GM18505 (cell line): Measurements from ENCODE around the gene SPRY1.

Experiments
- ATAC-seq: cut with Tn5 transposase; IDR thresholded peaks from one replicate; pipeline ENCODE4 v1.9.1; 2021; ENCODE audit not compliant: unreplicated experiment
- POLR2A ChIP-seq: IDR thresholded peaks from 4 replicates; pipeline ENCODE4 v1.6.1; 2011; ENCODE audit warnings: borderline replicate concordance; ENCODE audit not compliant: insufficient read depth, insufficient read length; ENCODE audit errors: extremely low read depth

SPRY1 gene

DNA sequence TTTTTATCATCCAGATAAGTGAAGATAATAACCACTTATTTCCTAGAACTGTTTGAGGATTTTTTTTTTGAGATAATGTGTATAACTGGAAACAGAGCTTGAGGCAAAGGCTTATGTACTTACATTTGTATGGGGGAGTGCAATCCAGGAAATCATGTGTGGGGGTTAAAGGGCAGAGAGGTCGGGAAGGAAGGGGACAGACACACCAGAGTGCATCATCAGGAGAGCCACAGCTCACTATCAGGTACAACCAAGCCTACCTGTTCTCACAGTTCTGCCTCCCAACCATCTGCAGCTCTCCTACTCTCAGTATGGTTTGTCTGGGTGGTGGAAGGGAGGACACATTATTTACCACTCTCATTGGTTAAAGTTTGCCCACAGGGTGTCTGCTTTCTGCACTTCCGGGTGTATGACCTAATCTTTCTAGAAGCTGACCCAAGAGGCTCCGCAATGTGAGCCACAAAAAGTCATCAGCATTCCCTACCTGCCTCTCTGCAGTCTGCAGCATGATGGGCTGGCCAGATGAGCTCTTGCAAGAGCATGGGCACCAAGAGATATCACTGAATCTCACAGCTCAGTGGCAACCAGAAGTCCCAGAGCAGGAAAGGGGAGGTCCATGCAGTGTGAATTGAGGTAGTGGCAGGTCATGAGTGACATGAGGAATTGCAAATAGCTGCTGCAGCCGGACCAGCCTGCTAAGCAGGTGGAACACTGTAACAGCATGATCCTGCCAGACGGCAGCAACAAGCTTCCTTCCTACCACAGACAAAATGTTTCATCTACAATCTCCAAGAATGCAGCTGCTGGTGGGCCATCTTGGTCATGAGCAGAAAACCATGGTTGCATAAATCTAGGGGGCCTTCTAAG, 36.9 kb upstream of the SPRY1 start:
- no peak for ATAC-seq
- no peak for TF ChIP-seq POLR2A

DNA sequence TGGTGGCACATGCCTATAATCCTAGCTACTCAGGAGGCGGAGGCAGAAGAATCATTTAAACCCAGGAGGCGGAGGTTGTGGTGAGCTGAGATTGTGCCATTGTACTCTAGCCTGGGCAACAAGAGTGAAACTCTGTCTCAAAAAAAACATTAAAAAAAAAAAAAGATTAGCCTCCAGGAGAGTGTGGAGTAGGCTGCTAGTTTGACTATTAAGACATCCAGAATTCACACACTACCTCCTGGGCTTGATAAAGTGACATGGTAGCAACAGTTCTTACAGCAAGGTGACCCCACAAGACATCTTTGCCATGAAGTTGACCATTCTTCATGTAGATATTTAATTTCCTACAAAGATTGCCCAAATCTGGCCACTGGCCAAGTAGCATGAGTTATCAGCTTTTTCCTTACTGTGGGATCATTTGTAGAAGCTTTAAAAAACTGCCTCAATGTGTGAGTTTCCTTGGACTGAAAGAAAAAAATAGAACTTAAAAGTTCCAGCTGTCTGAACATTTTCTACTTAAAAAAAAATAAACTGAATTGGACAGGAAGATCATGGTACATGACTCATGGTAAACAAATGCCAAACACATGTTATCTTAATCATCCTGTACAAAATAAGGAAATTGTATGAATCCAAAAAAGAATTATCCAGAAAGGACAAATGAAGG, 35.3 kb upstream of the SPRY1 start:
- no peak for ATAC-seq

DNA sequence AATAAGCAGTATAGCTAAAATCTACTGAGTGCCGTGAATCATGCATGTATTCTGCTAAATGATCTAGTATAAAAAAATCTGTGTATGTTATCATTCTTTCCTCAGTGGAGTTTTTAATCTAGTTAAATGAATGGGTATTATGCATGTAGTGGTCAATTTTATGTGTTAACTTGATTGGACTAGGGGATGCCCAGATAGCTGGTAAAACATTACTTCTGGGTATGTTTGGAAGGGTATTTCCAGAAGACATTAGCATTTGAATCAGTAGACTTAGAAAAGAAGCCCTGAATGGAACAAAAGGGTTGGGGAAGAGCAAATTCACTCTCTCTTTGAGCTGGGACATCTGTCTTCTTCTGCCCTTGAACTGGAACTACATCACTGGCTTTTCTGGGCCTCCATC, 34.5 kb upstream of the SPRY1 start:
- no peak for ATAC-seq
- TF ChIP-seq POLR2A = no peak

More for the DNA sequence above, 35.3 kb upstream of the SPRY1 start:
- TF ChIP-seq POLR2A = no peak

DNA sequence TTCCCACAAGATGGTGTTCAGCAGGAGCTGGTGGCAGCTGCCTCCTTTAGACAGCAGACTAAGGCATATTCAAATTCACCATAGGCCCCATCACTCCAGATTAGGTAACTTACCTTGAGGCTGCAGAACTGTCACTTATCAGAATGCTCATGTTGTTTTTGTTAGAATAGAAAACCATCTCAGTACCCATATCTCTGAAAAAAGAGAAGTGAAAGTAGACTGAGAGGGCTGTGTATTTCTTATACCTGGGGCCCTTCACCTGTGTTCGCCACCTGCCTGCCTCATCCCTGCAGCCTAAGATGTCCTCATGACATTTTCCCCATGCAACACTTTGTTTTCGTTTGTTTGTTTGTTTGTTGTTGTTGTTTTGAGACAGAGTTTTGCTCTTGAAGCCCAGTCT, 32.9 kb upstream of the SPRY1 start:
- TF ChIP-seq POLR2A = no peak
- ATAC-seq = peak; percentile 97

DNA sequence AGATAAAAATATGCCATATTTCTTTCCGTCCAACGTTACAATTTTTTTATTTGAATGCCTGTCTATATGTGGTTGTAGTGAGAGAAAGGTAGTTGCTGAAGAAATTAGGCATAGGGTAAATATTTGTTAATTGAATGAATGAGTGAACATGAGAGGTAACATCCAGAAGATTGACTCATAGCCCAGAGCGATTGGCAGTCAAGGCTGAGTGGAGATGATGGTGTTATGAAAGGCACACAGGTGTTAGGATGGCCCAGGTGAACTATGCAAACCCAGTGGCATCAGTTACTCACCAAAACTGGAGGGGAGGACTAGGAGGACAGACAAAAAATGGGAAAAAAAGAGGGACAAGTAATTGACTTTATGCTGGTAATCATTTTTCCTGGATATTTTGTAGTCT, 31.7 kb upstream of the SPRY1 start:
- no peak for ATAC-seq
- no peak for TF ChIP-seq POLR2A

DNA sequence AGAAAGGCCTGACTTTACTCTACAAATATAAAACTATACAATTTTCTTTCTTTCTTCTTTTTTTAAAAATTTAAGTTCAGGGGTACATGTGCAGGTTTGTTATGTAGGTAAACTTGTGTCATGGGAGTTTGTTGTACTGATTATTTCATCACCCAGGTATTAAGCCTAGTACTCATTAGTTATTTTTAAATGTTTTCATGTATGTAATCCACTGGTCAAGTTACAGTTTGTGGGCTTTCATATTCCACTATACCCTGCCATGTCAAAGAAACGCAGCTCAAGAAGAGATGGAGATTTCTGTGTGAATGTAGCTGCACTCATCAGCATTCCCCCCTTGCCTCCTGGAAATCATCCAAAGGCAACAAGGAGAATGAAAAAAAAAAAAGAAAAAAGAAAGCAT, 31.2 kb upstream of the SPRY1 start:
- TF ChIP-seq POLR2A = no peak
- no peak for ATAC-seq

DNA sequence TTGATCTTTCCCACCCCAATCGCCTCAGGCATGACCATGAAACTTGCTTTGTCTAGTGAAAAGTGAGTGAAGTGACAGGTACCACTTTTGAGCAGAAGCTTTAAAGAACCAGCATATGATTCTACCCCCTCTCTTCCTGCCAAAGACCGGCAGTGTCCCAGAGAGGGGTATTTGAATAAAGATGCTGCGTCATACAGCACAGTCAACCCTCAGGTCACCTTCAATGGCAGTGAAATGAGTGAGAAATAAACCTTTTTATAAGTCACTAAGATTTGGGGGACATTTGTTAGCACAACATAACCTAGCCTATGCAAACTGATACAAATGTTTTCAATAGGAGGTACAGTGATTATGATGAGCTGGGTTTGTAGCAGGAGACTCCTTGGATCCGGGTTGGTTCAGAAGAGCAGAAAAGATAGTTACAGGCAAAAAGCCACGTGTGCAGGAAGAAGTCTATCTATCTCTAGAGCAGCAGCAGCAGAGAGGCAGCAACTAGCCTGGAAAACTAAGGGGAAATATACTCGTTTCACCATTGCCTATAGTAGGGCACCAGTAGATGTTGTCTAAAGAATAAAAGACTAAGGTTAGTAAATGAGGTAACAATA, 30.3 kb upstream of the SPRY1 start:
- TF ChIP-seq POLR2A = no peak

DNA sequence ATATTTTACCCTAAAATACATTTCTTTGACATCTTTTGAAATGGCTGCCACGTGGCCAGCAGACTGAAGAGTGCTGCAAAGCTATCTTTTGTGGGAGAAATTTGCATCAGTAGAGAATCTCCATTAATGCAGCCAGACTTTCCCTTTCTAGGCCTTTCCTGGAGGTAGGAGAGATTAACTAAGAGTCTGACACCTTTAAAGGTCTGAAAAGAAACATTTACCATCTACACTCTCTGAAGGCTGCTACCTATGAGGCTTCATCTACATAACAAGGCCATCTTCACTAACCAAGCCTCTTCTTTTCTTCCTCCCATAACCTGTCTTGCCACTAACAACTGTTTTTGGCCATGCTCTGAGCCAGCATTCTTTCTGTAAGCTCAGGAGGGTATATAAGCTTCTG, 17.8 kb upstream of the SPRY1 start:
- no peak for TF ChIP-seq POLR2A
- ATAC-seq = no peak

More for the DNA sequence above, 30.3 kb upstream of the SPRY1 start:
- no peak for ATAC-seq

DNA sequence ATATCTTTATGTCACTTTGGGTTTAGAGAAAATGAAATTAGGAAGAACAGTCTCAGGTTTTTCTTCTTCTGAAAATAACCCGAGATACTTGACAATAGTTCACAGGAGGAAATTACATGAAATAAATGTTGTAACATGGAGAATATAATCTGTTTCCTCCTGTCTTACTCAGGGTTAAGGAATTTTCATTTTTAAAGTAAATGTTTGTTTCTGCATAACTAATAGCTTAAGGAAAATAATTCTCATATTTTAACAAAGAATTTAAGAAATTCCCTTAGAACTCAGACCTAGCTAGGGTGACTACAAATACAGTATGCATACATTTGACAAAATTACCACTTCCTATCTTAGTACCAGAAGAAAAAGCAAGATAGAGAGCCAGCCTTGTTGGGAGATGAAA, 17.2 kb upstream of the SPRY1 start:
- ATAC-seq = no peak

DNA sequence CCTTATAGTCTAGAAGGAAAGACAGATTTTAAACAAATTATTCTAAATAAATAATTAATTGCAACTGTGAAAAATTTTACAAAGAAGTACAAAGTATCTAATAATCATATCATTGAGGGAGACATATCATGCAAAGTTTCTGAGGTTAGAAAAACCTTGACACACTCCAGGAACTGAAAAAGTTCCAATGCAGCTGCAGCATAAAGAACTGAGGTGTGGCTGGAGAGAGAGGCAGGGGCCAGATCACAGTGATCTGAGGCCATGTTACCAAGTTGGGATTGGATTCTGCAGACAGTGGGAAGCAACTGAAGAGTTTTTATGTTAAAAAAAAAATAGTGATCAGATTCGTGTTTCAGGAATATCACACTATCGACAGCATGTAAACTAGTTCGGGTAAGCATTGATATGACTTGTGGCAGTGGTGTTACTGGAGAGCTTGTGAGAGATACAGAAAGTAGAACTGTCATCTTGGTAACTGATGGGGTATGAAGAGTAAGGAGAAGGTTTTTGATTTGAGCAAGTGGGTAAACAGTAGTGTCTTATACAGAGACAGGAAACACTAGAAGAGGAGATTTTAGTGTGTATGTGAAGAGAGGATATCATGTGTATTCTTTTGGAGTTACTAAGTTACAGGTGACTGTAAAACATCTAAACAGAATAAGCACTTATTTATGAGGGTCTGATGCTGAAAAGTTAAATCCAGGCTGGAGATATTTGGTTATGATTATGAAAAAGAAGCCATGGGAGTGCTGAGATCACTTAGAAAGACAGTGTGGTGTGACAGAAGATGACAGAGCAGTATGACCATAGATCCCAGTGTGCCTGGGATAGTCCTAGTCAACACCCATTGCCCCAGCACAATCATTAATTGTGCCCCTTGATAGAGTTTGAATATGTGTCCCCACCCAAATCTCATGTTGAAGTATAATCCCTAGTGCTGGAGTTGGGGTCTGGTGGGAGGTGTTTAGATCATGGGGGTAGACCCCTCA, 15.6 kb upstream of the SPRY1 start:
- TF ChIP-seq POLR2A = no peak
- peak; percentile 91 for ATAC-seq

More for the DNA sequence above, 17.2 kb upstream of the SPRY1 start:
- no peak for TF ChIP-seq POLR2A

DNA sequence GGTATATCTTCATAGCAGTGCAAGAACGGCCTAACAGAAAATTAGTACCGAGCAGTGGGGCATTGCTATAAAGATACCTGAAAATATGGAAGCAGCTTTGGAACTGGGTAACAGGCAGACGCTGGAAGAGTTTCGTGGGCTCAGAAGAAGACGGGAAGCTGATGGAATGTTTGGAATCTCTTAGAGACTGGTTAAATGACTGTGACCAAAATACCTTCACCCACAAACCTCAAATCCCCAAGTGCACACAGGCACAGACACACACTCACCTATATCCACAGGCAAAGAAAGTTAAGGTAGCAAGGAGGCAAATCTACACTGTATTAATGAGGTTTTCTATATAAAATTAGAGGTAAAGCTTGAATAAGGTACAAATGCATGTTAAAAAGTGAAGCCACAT, 14.6 kb upstream of the SPRY1 start:
- no peak for ATAC-seq
- TF ChIP-seq POLR2A = no peak

DNA sequence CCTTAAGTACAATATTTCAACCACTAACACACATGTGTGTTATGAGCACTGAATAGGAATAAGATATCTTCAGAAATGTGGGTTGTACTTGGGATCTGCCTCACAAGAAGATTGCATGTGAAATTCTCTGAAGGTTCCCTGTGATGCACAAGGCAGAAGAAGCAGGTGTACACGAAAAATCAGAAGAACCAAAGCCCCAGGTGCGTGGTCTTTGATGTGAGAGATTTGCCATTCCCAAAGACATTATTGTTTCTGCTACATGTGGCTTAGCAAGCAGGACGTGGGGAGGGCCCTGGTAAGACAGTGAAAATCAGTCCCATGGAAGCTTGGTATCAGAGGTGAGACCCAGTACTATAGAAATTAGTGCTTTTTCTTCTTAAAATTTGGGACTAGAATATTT, 13.0 kb upstream of the SPRY1 start:
- no peak for ATAC-seq
- TF ChIP-seq POLR2A = no peak

DNA sequence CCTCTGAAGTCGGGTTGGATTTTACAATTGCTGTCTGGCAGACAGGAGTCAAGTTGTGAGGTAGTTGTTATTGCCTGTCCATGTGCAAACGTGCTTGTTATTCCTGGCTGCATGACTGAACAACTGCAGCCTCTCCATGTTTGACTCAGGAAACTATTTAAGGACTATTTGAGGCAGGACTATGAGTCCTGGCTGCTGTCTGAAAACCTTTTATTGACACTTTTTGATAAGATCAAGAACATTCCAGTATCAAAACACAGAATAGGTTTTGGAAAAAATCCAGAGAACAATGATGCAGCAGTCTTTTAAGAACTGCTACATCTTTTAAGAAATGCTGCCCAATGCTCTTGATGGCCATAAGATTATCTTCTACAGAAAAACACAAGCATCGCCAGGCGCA, 10.0 kb upstream of the SPRY1 start:
- TF ChIP-seq POLR2A = no peak
- ATAC-seq = no peak
